ENCODE measurements around the gene SPATA24.
A peak's percentile ranks its signal among the peaks of the same experiment; 100 is the strongest.

Gene SPATA24

GRCh38 chr5:139394654-139395566 is 9.0 kb downstream of the SPATA24 start, which contains the start of gene PROB1:
Gene PROB1 (minus strand): TSS chr5:139395104. CDS start chr5:139395081, 23 bp downstream.
- H3K4me3 ChIP-seq (ENCODE audit: insufficient read depth, low read depth, low read length), result peak within 1 kb of the TSS; percentile 40
- 41 to 44% methylated on average over 76 of the region's 76 CpGs for WGBS, 2 experiments
- no peaks in the 10 kb centered on the region for H3K4me1 ChIP-seq (ENCODE audit: control insufficient read depth, insufficient read depth, low read length)
- no peak within 1 kb of the TSS for H3K27ac ChIP-seq (ENCODE audit: insufficient read depth, low read depth, low read length, poor library complexity, severe bottlenecking)
- peaks cover 53% of the 10 kb centered on the region for H3K27me3 ChIP-seq (ENCODE audit: control insufficient read depth, insufficient read depth, low read length, poor library complexity, severe bottlenecking)
- H3K36me3 ChIP-seq (ENCODE audit: control insufficient read depth, insufficient read depth, low read length), result no peaks in the 10 kb centered on the region
- H3K9me3 ChIP-seq (ENCODE audit: control insufficient read depth, low read length), result no peaks in the 10 kb centered on the region

- no peaks in the 10 kb centered on the region for H3K9me3 ChIP-seq (ENCODE audit: control insufficient read depth, low read length)
- no peak overlapping the region for H3K27ac ChIP-seq (ENCODE audit: insufficient read depth, low read depth, low read length, poor library complexity, severe bottlenecking)
- H3K36me3 ChIP-seq (ENCODE audit: control insufficient read depth, insufficient read depth, low read length), result no peaks in the 10 kb centered on the region
- 3% methylated on average over 62 of the region's 62 CpGs for WGBS, 2 experiments
- peak overlapping the region; percentile 40 for H3K4me3 ChIP-seq (ENCODE audit: insufficient read depth, low read depth, low read length)
- H3K27me3 ChIP-seq (ENCODE audit: control insufficient read depth, insufficient read depth, low read length, poor library complexity, severe bottlenecking), result peaks cover 53% of the 10 kb centered on the region
- no peaks in the 10 kb centered on the region for H3K4me1 ChIP-seq (ENCODE audit: control insufficient read depth, insufficient read depth, low read length)
These were observed 9.7 kb downstream of the SPATA24 start for GRCh38 chr5:139394123-139394653.

- H3K9me3 ChIP-seq (ENCODE audit: control insufficient read depth, low read length), result no peaks in the 10 kb centered on the region
- WGBS, 2 experiments, result 8 to 9% methylated on average over 49 of the region's 49 CpGs
- peaks cover 53% of the 10 kb centered on the region for H3K27me3 ChIP-seq (ENCODE audit: control insufficient read depth, insufficient read depth, low read length, poor library complexity, severe bottlenecking)
- H3K4me3 ChIP-seq (ENCODE audit: insufficient read depth, low read depth, low read length), result peak overlapping the region; percentile 40
- H3K36me3 ChIP-seq (ENCODE audit: control insufficient read depth, insufficient read depth, low read length), result no peaks in the 10 kb centered on the region
- no peak overlapping the region for H3K27ac ChIP-seq (ENCODE audit: insufficient read depth, low read depth, low read length, poor library complexity, severe bottlenecking)
- H3K4me1 ChIP-seq (ENCODE audit: control insufficient read depth, insufficient read depth, low read length), result no peaks in the 10 kb centered on the region
These were observed 10.3 kb downstream of the SPATA24 start for GRCh38 chr5:139393497-139394122.

GRCh38 chr5:139392678-139393496 is 11.0 kb downstream of the SPATA24 start:
- Histone ChIP-seq H3K36me3 (ENCODE audit: control insufficient read depth, insufficient read depth, low read length) (no peaks in the 10 kb centered on the region), H3K4me1 (ENCODE audit: control insufficient read depth, insufficient read depth, low read length) (peaks cover 6% of the 10 kb centered on the region), H3K27me3 (ENCODE audit: control insufficient read depth, insufficient read depth, low read length, poor library complexity, severe bottlenecking) (peaks cover 53% of the 10 kb centered on the region), H3K27ac (ENCODE audit: insufficient read depth, low read depth, low read length, poor library complexity, severe bottlenecking) (no peak overlapping the region), H3K4me3 (ENCODE audit: insufficient read depth, low read depth, low read length) (peak overlapping the region; percentile 40), H3K9me3 (ENCODE audit: control insufficient read depth, low read length) (no peaks in the 10 kb centered on the region)
- WGBS, 2 experiments, result 1 to 2% methylated on average over 77 of the region's 77 CpGs

- H3K27me3 ChIP-seq (ENCODE audit: control insufficient read depth, insufficient read depth, low read length, poor library complexity, severe bottlenecking), result peaks cover 53% of the 10 kb centered on the region
- 20 to 21% methylated on average over 36 of the region's 36 CpGs for WGBS, 2 experiments
- H3K36me3 ChIP-seq (ENCODE audit: control insufficient read depth, insufficient read depth, low read length), result no peaks in the 10 kb centered on the region
- H3K4me3 ChIP-seq (ENCODE audit: insufficient read depth, low read depth, low read length), result peak overlapping the region; percentile 40
- no peak overlapping the region for H3K27ac ChIP-seq (ENCODE audit: insufficient read depth, low read depth, low read length, poor library complexity, severe bottlenecking)
- no peaks in the 10 kb centered on the region for H3K9me3 ChIP-seq (ENCODE audit: control insufficient read depth, low read length)
- peaks cover 7% of the 10 kb centered on the region for H3K4me1 ChIP-seq (ENCODE audit: control insufficient read depth, insufficient read depth, low read length)
These were observed 11.6 kb downstream of the SPATA24 start for GRCh38 chr5:139392324-139392677.

- Histone ChIP-seq H3K4me1 (ENCODE audit: control insufficient read depth, insufficient read depth, low read length) (peaks cover 7% of the 10 kb centered on the region), H3K27me3 (ENCODE audit: control insufficient read depth, insufficient read depth, low read length, poor library complexity, severe bottlenecking) (peaks cover 53% of the 10 kb centered on the region), H3K36me3 (ENCODE audit: control insufficient read depth, insufficient read depth, low read length) (no peaks in the 10 kb centered on the region), H3K27ac (ENCODE audit: insufficient read depth, low read depth, low read length, poor library complexity, severe bottlenecking) (no peak overlapping the region), H3K9me3 (ENCODE audit: control insufficient read depth, low read length) (no peaks in the 10 kb centered on the region), H3K4me3 (ENCODE audit: insufficient read depth, low read depth, low read length) (no peak overlapping the region)
- 73% methylated on average over 31 to 33 of the region's 33 CpGs for WGBS, 2 experiments
These were observed 12.1 kb downstream of the SPATA24 start for GRCh38 chr5:139391570-139392323.

- 89 to 91% methylated on average over 10 of the region's 10 CpGs for WGBS, 2 experiments
- no peak overlapping the region for H3K4me3 ChIP-seq (ENCODE audit: insufficient read depth, low read depth, low read length)
- H3K9me3 ChIP-seq (ENCODE audit: control insufficient read depth, low read length), result no peaks in the 10 kb centered on the region
- peaks cover 7% of the 10 kb centered on the region for H3K4me1 ChIP-seq (ENCODE audit: control insufficient read depth, insufficient read depth, low read length)
- H3K27ac ChIP-seq (ENCODE audit: insufficient read depth, low read depth, low read length, poor library complexity, severe bottlenecking), result no peak overlapping the region
- no peaks in the 10 kb centered on the region for H3K36me3 ChIP-seq (ENCODE audit: control insufficient read depth, insufficient read depth, low read length)
- H3K27me3 ChIP-seq (ENCODE audit: control insufficient read depth, insufficient read depth, low read length, poor library complexity, severe bottlenecking), result peaks cover 49% of the 10 kb centered on the region
These were observed 13.0 kb downstream of the SPATA24 start for GRCh38 chr5:139390639-139391569.

- 92 to 93% methylated on average over 10 to 11 of the region's 11 CpGs for WGBS, 2 experiments
- peaks cover 39% of the 10 kb centered on the region for H3K27me3 ChIP-seq (ENCODE audit: control insufficient read depth, insufficient read depth, low read length, poor library complexity, severe bottlenecking)
- H3K27ac ChIP-seq (ENCODE audit: insufficient read depth, low read depth, low read length, poor library complexity, severe bottlenecking), result no peak within 1 kb of the TSS
- H3K4me1 ChIP-seq (ENCODE audit: control insufficient read depth, insufficient read depth, low read length), result peaks cover 7% of the 10 kb centered on the region
- H3K36me3 ChIP-seq (ENCODE audit: control insufficient read depth, insufficient read depth, low read length), result no peaks in the 10 kb centered on the region
- no peak within 1 kb of the TSS for H3K4me3 ChIP-seq (ENCODE audit: insufficient read depth, low read depth, low read length)
- no peaks in the 10 kb centered on the region for H3K9me3 ChIP-seq (ENCODE audit: control insufficient read depth, low read length)
These were observed 13.9 kb downstream of the SPATA24 start, which contains the start of gene MZB1 for GRCh38 chr5:139389701-139390638. Gene MZB1 (minus strand): TSS chr5:139389913. CDS start chr5:139389856, 57 bp downstream.
